GM12878 (cell line): Measurements from ENCODE around the gene FRZB. TPM values are rescaled to one million over a fixed set of nuclear protein-coding genes. Genes with fewer than 3 reads are reported as not detected.

ENCODE experiments used
- ATAC-seq: fragments of 200-7000 bp; cut with Tn5 transposase; 3 replicates; pipeline ENCODE4 v1.9.1; 2020; ENCODE audit warnings: mild to moderate bottlenecking, moderate library complexity
- BruUV-seq: library from RNA; stranded (reverse); fragments of 400-500 nt; replicated peaks from 2 replicates; lab custom pipeline; 2021; lab: Mats Ljungman, UMichigan
- CTCF ChIA-PET: fragments of 300-600 bp; sonication (Branson Sonifier 250); formaldehyde crosslinking; extraction: SDS; loops from one replicate; lab custom pipeline; 2021; ENCODE audit warnings: inconsistent platforms; lab: Yijun Ruan, JAX
- POLR2A ChIA-PET: fragments of 350-600 bp; formaldehyde crosslinking; extraction: SDS; loops from one replicate; lab custom pipeline; 2021; ENCODE audit warnings: inconsistent platforms; lab: Charles Lee
- RAD21 ChIA-PET: fragments of 300-600 bp; sonication (Branson Sonifier 250); formaldehyde crosslinking; loops from one replicate; lab custom pipeline; 2023; ENCODE audit warnings: antibody characterized with exemption; ENCODE audit not compliant: unreplicated experiment; lab: Charles Lee
- SMC1A ChIA-PET: fragments of 300-600 bp; sonication (Branson Sonifier 250); formaldehyde crosslinking; loops from one replicate; lab custom pipeline; 2023; ENCODE audit not compliant: unreplicated experiment, uncharacterized antibody; lab: Charles Lee
- DNase-seq: peaks from one replicate; pipeline ENCODE4 v3.0.0-alpha.2; 2011; ENCODE audit warnings: low read depth, low spot score
- FAIRE-seq: peaks from 3 replicates; lab custom pipeline; 2011; peaks lifted over from hg19 to GRCh38; lab: Jason Lieb, UNC
- H2AFZ ChIP-seq: 2 replicates; pipeline ENCODE4 v1.6.0; 2011; ENCODE audit warnings: low read depth, low read length, control low read depth; ENCODE audit not compliant: control insufficient read depth
- H3K27ac ChIP-seq: 2 replicates; pipeline ENCODE4 v1.5.1; 2011; ENCODE audit warnings: control low read depth; ENCODE audit not compliant: control insufficient read depth, insufficient read depth
- H3K27me3 ChIP-seq, 2 experiments: replicated peaks in 1 of 2; 2 replicates each; pipeline versions ENCODE4 v1.6.0 to v1.6.1; 2011; ENCODE audit warnings: low read length in 1 of 2; ENCODE audit not compliant: control insufficient read depth in 2 of 2, insufficient read depth in 2 of 2
- H3K36me3 ChIP-seq, 2 experiments: 2 replicates each; pipeline ENCODE4 v1.5.1; 2011; ENCODE audit warnings: low read length in 1 of 2; ENCODE audit not compliant: control insufficient read depth in 2 of 2, insufficient read depth in 2 of 2
- H3K4me1 ChIP-seq: 2 replicates; pipeline ENCODE4 v1.6.1; 2011; ENCODE audit warnings: mild to moderate bottlenecking, low read length, moderate library complexity, mixed read lengths; ENCODE audit not compliant: control insufficient read depth, insufficient read depth
- H3K4me2 ChIP-seq: 2 replicates; pipeline ENCODE4 v1.6.0; 2011; ENCODE audit warnings: control low read depth; ENCODE audit not compliant: control insufficient read depth, insufficient read depth
- H3K4me3 ChIP-seq: fragments of 200-600 bp; sonication (generic); 2 replicates; pipeline ENCODE4 v1.5.1; 2016
- H3K79me2 ChIP-seq: 2 replicates; pipeline ENCODE4 v1.6.0; 2011; ENCODE audit warnings: low read length; ENCODE audit not compliant: control insufficient read depth, insufficient read depth
- H3K9ac ChIP-seq: 2 replicates; pipeline ENCODE4 v1.8.0; 2011; ENCODE audit warnings: low read length, control low read depth, mixed read lengths; ENCODE audit not compliant: control insufficient read depth, insufficient read depth
- H3K9me3 ChIP-seq: replicated peaks from 3 replicates; pipeline ENCODE4 v1.5.1; 2011; ENCODE audit warnings: mild to moderate bottlenecking, low read length; ENCODE audit not compliant: control insufficient read depth, insufficient read depth
- H4K20me1 ChIP-seq: 2 replicates; pipeline ENCODE4 v1.6.0; 2011; ENCODE audit not compliant: control insufficient read depth, insufficient read depth
- BMI1 ChIP-seq: fragments of 450-650 bp; IDR thresholded peaks from 2 replicates; pipeline ENCODE4 v1.6.1; 2016; ENCODE audit warnings: mild to moderate bottlenecking, moderate library complexity, borderline replicate concordance
- CHD4 ChIP-seq: fragments of 200-600 bp; sonication (generic); IDR thresholded peaks from 2 replicates; pipeline ENCODE4 v1.6.1; 2016; ENCODE audit warnings: mild to moderate bottlenecking
- DPF2 ChIP-seq: fragments of 450-650 bp; IDR thresholded peaks from 2 replicates; pipeline ENCODE4 v1.6.1; 2017; ENCODE audit warnings: mild to moderate bottlenecking
- EED ChIP-seq: sonication (generic); IDR thresholded peaks from 2 replicates; pipeline ENCODE4 v1.6.1; 2016; ENCODE audit warnings: antibody characterized with exemption, low read depth
- EGR1 ChIP-seq, 2 experiments: IDR thresholded peaks; 1 replicate in 1 of 2; 2 replicates in 1 of 2; pipeline ENCODE4 v1.6.1; 2011 to 2012; ENCODE audit warnings: low read depth in 2 of 2, low read length in 2 of 2, borderline replicate concordance in 1 of 2, mild to moderate bottlenecking in 1 of 2, moderate library complexity in 1 of 2
- HCFC1 ChIP-seq: fragments of 150-350 bp; IDR thresholded peaks from 2 replicates; pipeline ENCODE4 v1.6.1; 2014; ENCODE audit warnings: low read length
- HDAC2 ChIP-seq: fragments of 200-600 bp; sonication (generic); IDR thresholded peaks from 2 replicates; pipeline ENCODE4 v1.6.1; 2017
- MAX ChIP-seq: IDR thresholded peaks from 2 replicates; pipeline ENCODE4 v1.6.1; 2012; ENCODE audit warnings: low read depth, low read length, improper control_type of control experiment
- NR2C2 ChIP-seq: IDR thresholded peaks from 2 replicates; pipeline ENCODE4 v1.6.1; 2011; ENCODE audit warnings: borderline replicate concordance, low read depth; ENCODE audit not compliant: control insufficient read depth, insufficient read length
- NR2F1 ChIP-seq: fragments of 450-650 bp; conservative IDR thresholded peaks from 2 replicates; pipeline ENCODE4 v1.6.1; 2017; ENCODE audit warnings: mild to moderate bottlenecking
- PAX8 ChIP-seq: fragments of 450-650 bp; IDR thresholded peaks from 2 replicates; pipeline ENCODE4 v1.6.1; 2017; ENCODE audit warnings: mild to moderate bottlenecking, moderate library complexity
- POU2F2 ChIP-seq: IDR thresholded peaks from 3 replicates; pipeline ENCODE4 v1.6.1; 2011; ENCODE audit warnings: low read depth, mild to moderate bottlenecking, low read length, borderline replicate concordance
- RAD21 ChIP-seq: IDR thresholded peaks from 2 replicates; pipeline ENCODE4 v1.6.1; 2011; ENCODE audit warnings: mild to moderate bottlenecking, low read depth, low read length, moderate library complexity; ENCODE audit not compliant: insufficient read depth
- SMARCA5 ChIP-seq: fragments of 450-650 bp; IDR thresholded peaks from 2 replicates; pipeline ENCODE4 v1.6.1; 2017; ENCODE audit warnings: mild to moderate bottlenecking
- ZNF207 ChIP-seq: fragments of 450-650 bp; IDR thresholded peaks from 2 replicates; pipeline ENCODE4 v1.6.1; 2014; ENCODE audit warnings: antibody characterized with exemption, mild to moderate bottlenecking, borderline replicate concordance
- ZSCAN29 ChIP-seq: fragments of 450-650 bp; IDR thresholded peaks from 2 replicates; pipeline ENCODE4 v1.6.1; 2017; ENCODE audit warnings: mild to moderate bottlenecking, moderate library complexity
- WGBS: methylation state at CpG from one replicate; pipeline ENCODE4 v1.1.6; 2016; ENCODE audit warnings: low lambda C conversion rate; ENCODE audit not compliant: insufficient replicate concordance, insufficient coverage; ENCODE audit errors: missing lambda C conversion rate; 5-methylcytosine and 5-hydroxymethylcytosine counted together
- in situ Hi-C: fragments of 300-500 bp; cut with MboI; formaldehyde crosslinking; loops from 9 replicates; pipeline ENCODE4 v1.14.3; 2018; ENCODE audit warnings: mixed read lengths
- intact Hi-C: fragments of 100-400 bp; cut with micrococcal nuclease; formaldehyde crosslinking; loops from one replicate; pipeline ENCODE4 v1.14.2; 2022; ENCODE audit not compliant: unreplicated experiment
- polyA plus RNA-seq, 11 experiments: library from polyadenylated mRNA; depleted of rRNA in 4 of 11; unstranded in 6 of 11; stranded (reverse) in 5 of 11; fragments of >200 nt; fragmentation: Nextera tagmentation in 4 of 11; fragmentation: Illumina TruSeq in 1 of 11; extraction: Ambion mirVana in 4 of 11; extraction: Trizol in 1 of 11; gene quantifications; 1 replicate in 1 of 11; 2 replicates in 10 of 11; pipeline versions ENCODE4 v1.2.1 to v1.2.3, GENCODE V29; 2011 to 2016; ENCODE audit warnings: inconsistent platforms in 2 of 11, missing spikeins in 2 of 11, low read depth in 1 of 11
- total RNA-seq, 4 experiments: library from RNA; depleted of rRNA in 3 of 4; stranded (reverse); fragments of >200 nt in 3 of 4; fragmentation: Illumina TruSeq in 1 of 4; extraction: Trizol in 1 of 4; gene quantifications; 2 replicates each; pipeline versions ENCODE4 v1.2.1 to v1.2.3, GENCODE V29; 2013 to 2021
- TF ChIP-seq, protein P1 (sequence below): fragments of 450-650 bp; IDR thresholded peaks from 2 replicates; pipeline ENCODE4 v1.6.1; 2018; ENCODE audit warnings: borderline replicate concordance, mild to moderate bottlenecking; ENCODE audit not compliant: partially characterized antibody

The FRZB gene
- total and polyA plus RNA-seq, 10 of the 15 experiments (the other 5 are each of a cell fraction or from before 2014, with no cell fraction given), result 0.03 TPM; not detected in 9

- no TSS peak for BruUV-seq
- Histone ChIP-seq H3K4me3 (no peak overlapping the region), H3K27ac (no peak overlapping the region), H3K36me3 (no peaks in the 10 kb centered on the region), H3K9me3 (no peaks in the 10 kb centered on the region), H3K79me2 (no peaks in the 10 kb centered on the region), H2AFZ (no peak overlapping the region), H3K27me3 (peaks cover 0 to 2% of the 10 kb centered on the region in 2 experiments; a peak in 1 of 4 replicates), H3K9ac (no peak overlapping the region), H4K20me1 (no peaks in the 10 kb centered on the region), H3K4me1 (no peaks in the 10 kb centered on the region), H3K4me2 (no peak overlapping the region)
- RAD21 ChIA-PET, result no interaction called here
- DNase-seq (no peak), ATAC-seq (no peak), FAIRE-seq (no peak)
- POLR2A ChIA-PET, result no interaction called here
- CTCF ChIA-PET, result interaction anchor here (1.0 kb wide), 1 partner anchor 180 kb away, joined by 3 read pairs; no protein-coding TSS in a partner anchor
- intact Hi-C loops (no loop called here), in situ Hi-C loops (no loop called here)
- no peak for TF ChIP-seq MAX
- 2% methylated on average over 3 of the region's 3 CpGs for WGBS
- SMC1A ChIA-PET, result no interaction called here
Measured at GRCh38 chr2:182831921-182832320, 34.5 kb downstream of the FRZB start.

DNA sequence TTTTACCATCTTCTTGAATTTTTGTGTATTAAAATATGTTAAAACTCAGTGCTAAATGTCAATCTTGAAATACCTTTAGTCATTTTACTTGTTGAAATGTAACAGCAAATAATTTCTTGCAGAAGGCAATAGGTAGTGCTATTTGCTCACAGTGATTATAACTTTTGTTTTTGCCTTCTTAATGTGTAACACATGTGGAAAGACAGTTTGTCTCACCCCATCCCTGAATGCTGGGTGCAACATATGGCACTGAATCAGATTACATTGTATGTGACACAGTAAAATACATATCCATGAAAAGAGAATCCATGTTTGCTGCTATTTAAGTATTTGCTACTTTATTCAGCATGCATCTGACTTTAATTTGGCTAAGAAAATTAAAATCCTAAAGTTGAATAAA is 35.3 kb downstream of the FRZB start:
- H3K4me1 ChIP-seq, result no peaks in the 10 kb centered on the region
- in situ Hi-C loops, result no loop called here
- no peaks in the 10 kb centered on the region for H3K36me3 ChIP-seq
- ChIA-PET SMC1A (no interaction called here), RAD21 (no interaction called here), POLR2A (no interaction called here), CTCF (no interaction called here)
- H3K27ac ChIP-seq, result no peak overlapping the region
- ATAC-seq (no peak), FAIRE-seq (no peak), DNase-seq (no peak)
- H3K4me3 ChIP-seq, result no peak overlapping the region
- H4K20me1 ChIP-seq, result no peaks in the 10 kb centered on the region
- H3K27me3 ChIP-seq, result peaks cover 0 to 2% of the 10 kb centered on the region in 2 experiments; a peak in 1 of 4 replicates
- no peak overlapping the region for H3K9ac ChIP-seq
- intact Hi-C loops, result no loop called here
- H3K4me2 ChIP-seq, result no peak overlapping the region
- no TSS peak for BruUV-seq
- no peak overlapping the region for H2AFZ ChIP-seq
- H3K9me3 ChIP-seq, result no peaks in the 10 kb centered on the region
- no peaks in the 10 kb centered on the region for H3K79me2 ChIP-seq
- no peak for TF ChIP-seq BMI1
- TF ChIP-seq DPF2, result no peak
- no peak for TF ChIP-seq NR2F1
- no peak for TF ChIP-seq ZNF207
- no peak for TF ChIP-seq SMARCA5
- TF ChIP-seq, protein P1, sequence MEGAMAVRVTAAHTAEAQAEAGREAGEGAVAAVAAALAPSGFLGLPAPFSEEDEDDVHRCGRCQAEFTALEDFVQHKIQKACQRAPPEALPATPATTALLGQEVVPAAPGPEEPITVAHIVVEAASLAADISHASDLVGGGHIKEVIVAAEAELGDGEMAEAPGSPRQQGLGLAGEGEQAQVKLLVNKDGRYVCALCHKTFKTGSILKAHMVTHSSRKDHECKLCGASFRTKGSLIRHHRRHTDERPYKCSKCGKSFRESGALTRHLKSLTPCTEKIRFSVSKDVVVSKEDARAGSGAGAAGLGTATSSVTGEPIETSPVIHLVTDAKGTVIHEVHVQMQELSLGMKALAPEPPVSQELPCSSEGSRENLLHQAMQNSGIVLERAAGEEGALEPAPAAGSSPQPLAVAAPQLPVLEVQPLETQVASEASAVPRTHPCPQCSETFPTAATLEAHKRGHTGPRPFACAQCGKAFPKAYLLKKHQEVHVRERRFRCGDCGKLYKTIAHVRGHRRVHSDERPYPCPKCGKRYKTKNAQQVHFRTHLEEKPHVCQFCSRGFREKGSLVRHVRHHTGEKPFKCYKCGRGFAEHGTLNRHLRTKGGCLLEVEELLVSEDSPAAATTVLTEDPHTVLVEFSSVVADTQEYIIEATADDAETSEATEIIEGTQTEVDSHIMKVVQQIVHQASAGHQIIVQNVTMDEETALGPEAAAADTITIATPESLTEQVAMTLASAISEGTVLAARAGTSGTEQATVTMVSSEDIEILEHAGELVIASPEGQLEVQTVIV, result no peak
- no peak for TF ChIP-seq EED
- TF ChIP-seq EGR1 (IDR thresholded peaks at IDR 0.05; ENCODE audit: borderline replicate concordance in 1 of 2, low read depth in 2 of 2, low read length in 2 of 2), result no peak
- TF ChIP-seq ZSCAN29, result no peak
- TF ChIP-seq NR2C2, result no peak
- no peak for TF ChIP-seq RAD21
- TF ChIP-seq HDAC2, result no peak
- TF ChIP-seq HCFC1, result no peak
- no peak for TF ChIP-seq PAX8
- TF ChIP-seq CHD4, result no peak
- TF ChIP-seq POU2F2, result no peak
